ENCODE measurements around the gene PCBP3.

DNA sequence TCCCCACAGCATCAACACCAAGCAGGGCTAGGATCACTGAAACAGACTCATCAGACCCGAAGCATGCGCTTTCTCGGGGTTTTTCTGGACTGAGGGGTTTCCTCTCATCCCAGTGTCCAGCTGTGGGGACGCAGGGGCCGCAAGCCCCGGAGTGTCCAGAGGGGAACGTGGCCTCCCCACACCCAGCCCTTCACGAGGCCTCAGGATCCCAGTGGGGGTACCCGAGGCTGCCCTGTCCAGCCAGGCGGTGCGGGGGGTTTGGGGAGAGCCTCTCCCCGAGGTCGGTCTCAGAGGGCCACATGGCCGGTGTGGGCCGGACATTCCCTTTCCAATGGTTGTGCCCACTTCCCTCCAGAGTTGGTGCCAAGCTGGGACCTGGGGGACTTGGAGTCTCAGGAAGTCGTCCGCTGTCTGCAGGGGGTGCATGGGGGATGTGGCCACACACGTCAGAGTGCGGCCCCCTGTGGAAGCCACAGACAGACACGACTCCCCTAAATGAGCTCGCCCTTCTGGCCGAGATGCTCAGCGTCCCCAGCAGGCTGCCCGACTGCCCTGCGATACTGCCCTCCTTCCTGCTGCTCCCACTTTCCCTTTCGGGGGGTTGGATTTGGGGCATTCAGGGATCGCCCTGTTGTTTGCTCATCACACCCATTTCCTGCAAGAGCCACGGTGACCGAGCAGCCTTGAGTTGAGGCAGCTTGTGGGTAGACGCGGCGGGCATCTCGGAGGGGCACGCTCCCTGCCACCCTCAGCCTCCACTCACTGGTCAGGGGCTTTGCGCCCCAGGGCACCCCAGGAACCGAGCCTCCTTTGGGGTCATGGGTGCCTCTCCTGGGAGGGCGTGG lies 342.2 kb downstream of the PCBP3 start:
- TF ChIP-seq EZH2 (IDR thresholded peaks at IDR 0.05) = no peak
- TF ChIP-seq, protein P1, sequence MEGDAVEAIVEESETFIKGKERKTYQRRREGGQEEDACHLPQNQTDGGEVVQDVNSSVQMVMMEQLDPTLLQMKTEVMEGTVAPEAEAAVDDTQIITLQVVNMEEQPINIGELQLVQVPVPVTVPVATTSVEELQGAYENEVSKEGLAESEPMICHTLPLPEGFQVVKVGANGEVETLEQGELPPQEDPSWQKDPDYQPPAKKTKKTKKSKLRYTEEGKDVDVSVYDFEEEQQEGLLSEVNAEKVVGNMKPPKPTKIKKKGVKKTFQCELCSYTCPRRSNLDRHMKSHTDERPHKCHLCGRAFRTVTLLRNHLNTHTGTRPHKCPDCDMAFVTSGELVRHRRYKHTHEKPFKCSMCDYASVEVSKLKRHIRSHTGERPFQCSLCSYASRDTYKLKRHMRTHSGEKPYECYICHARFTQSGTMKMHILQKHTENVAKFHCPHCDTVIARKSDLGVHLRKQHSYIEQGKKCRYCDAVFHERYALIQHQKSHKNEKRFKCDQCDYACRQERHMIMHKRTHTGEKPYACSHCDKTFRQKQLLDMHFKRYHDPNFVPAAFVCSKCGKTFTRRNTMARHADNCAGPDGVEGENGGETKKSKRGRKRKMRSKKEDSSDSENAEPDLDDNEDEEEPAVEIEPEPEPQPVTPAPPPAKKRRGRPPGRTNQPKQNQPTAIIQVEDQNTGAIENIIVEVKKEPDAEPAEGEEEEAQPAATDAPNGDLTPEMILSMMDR (IDR thresholded peaks at IDR 0.05) = no peak
